H1 (cell line): ENCODE results near the gene NMRAL1. TPM values are rescaled to one million over a fixed set of nuclear protein-coding genes. Genes with fewer than 3 reads are reported as not detected.

Experiments used
- ASH2L ChIP-seq: fragments of 200-600, 300-600 bp; sonication (generic); IDR thresholded peaks from one replicate; pipeline ENCODE4 v1.7.1; 2017; ENCODE audit warnings: low read length
- CBX5 ChIP-seq: fragments of 300-800, 300-1000 bp; sonication (generic); IDR thresholded peaks from 2 replicates; pipeline ENCODE4 v1.7.1; 2016; ENCODE audit warnings: antibody characterized with exemption, low read length, low read depth
- CBX8 ChIP-seq: fragments of 300-800, 300-1000 bp; sonication (generic); IDR thresholded peaks from 2 replicates; pipeline ENCODE4 v1.7.1; 2016; ENCODE audit warnings: low read depth, low read length, borderline replicate concordance
- CHD2 ChIP-seq: IDR thresholded peaks from 2 replicates; pipeline ENCODE4 v1.6.1; 2012; ENCODE audit warnings: low read length, improper control_type of control experiment
- KDM1A ChIP-seq: fragments of 200-600, 300-600 bp; sonication (generic); IDR thresholded peaks from 2 replicates; pipeline ENCODE4 v1.7.1; 2016; ENCODE audit warnings: mild to moderate bottlenecking, low read length, borderline replicate concordance
- NANOG ChIP-seq: IDR thresholded peaks from 2 replicates; pipeline ENCODE4 v1.6.1; 2011; ENCODE audit warnings: low read length, low read depth, mild to moderate bottlenecking, inconsistent platforms; ENCODE audit not compliant: insufficient read depth, poor library complexity, severe bottlenecking
- PHF8 ChIP-seq: fragments of 200-600 bp; sonication (generic); conservative IDR thresholded peaks from 2 replicates; pipeline ENCODE4 v1.7.1; 2012; ENCODE audit warnings: low read depth, mild to moderate bottlenecking, inconsistent platforms, low read length, moderate library complexity
- POLR2A ChIP-seq, 2 experiments: IDR thresholded peaks; 1 replicate in 1 of 2; 2 replicates in 1 of 2; pipeline ENCODE4 v1.6.1; 2011; ENCODE audit warnings: low read depth in 2 of 2, low read length in 2 of 2, mild to moderate bottlenecking in 2 of 2; ENCODE audit errors: control extremely low read depth in 1 of 2
- SIRT6 ChIP-seq: IDR thresholded peaks from one replicate; pipeline ENCODE4 v1.7.1; 2012; ENCODE audit warnings: low read length, inconsistent platforms
- polyA plus RNA-seq, 7 experiments: library from polyadenylated mRNA; depleted of rRNA in 3 of 7; stranded (reverse) in 5 of 7; unstranded in 2 of 7; fragments of >200 nt in 5 of 7; fragments of 200-250 nt in 2 of 7; gene quantifications; 1 replicate in 5 of 7; 2 replicates in 1 of 7; 4 replicates in 1 of 7; pipeline versions ENCODE4 v1.2.1 to v1.2.3, GENCODE V29; 2011 to 2013; ENCODE audit warnings: missing spikeins in 2 of 7, mixed read lengths in 2 of 7
- total RNA-seq: library from RNA; stranded (reverse); fragmentation: NEBNext Ultra II Directional; extraction: Animal tissue kit (Norgen Biotek cat#: 25700); gene quantifications from 2 replicates; pipeline ENCODE4 v1.2.1, GENCODE V29; 2021
- TF ChIP-seq, protein P1 (sequence below): IDR thresholded peaks from 2 replicates; pipeline ENCODE4 v1.6.1; 2012; ENCODE audit warnings: inconsistent platforms

NMRAL1 gene
- total and polyA plus RNA-seq, 2 of the 8 experiments (the other 6 are each of a cell fraction or from before 2014, with no cell fraction given): 66.8 to 143 TPM

DNA sequence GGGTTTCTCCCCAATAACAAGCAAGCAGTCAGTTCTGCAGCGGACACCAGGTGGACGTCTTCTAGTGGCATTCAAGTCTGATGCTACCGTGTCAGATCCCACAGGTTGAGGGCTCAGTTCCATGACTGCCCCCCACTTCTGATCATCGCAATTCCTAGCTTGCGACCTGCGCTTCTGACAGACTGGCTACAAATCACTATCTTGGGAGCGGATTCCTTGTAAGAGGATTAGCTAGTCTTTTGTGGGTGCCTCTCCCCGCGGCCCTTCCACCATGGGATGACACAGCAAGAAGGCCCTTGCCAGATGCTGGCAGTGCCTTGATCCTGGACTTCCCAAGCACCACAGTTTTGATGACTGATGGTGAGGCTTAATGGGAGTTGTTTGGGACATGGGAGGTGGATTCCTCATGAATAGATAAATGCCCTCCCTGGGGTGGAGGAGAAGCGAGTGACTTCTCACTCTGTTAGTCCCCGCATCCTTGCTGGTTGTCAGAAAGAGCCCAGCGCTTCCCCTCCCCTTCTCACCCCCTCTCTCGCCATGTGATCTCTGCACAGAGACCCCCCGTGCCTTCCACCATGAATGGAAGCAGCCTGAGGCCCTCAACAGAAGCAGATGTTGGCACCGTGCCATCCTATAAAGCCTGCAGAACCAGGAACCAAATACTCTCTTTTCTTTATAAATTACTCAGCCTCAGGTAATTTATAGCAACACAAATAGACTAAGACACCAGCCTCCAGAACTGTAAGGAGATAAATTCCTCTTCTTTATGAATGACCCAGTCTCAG is 45.0 kb upstream of the NMRAL1 start (continued):
- TF ChIP-seq PHF8 (no peak), CBX5 (no peak), CHD2 (no peak), SIRT6 (no peak), POLR2A (IDR thresholded peaks at IDR 0.05; ENCODE audit: control extremely low read depth in 1 of 2, low read depth in 2 of 2, low read length in 2 of 2) (no peak), NANOG (no peak), CBX8 (no peak), KDM1A (no peak), ASH2L (no peak)
- TF ChIP-seq, protein P1, sequence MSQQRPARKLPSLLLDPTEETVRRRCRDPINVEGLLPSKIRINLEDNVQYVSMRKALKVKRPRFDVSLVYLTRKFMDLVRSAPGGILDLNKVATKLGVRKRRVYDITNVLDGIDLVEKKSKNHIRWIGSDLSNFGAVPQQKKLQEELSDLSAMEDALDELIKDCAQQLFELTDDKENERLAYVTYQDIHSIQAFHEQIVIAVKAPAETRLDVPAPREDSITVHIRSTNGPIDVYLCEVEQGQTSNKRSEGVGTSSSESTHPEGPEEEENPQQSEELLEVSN: no peak
- TF ChIP-seq, all 59 proteins: peak for 0
